Astrocyte of the cerebellum (primary cell): ENCODE results near the gene HNRNPH1.

Experiments used
- DNase-seq: peaks from one replicate; pipeline ENCODE4 v3.0.0-alpha.2; 2011; ENCODE audit warnings: low read depth
- H3K4me3 ChIP-seq: 2 replicates; pipeline ENCODE4 v1.5.1; 2011; ENCODE audit warnings: mild to moderate bottlenecking, low read depth, low read length, moderate library complexity
- CTCF ChIP-seq: IDR thresholded peaks from 2 replicates; pipeline ENCODE4 v1.5.1; 2012; ENCODE audit warnings: low read length, low read depth, moderate library complexity, mild to moderate bottlenecking; ENCODE audit errors: missing control alignments
- in situ Hi-C: cut with HindIII; loops from 2 replicates; pipeline ENCODE4 v1.10.0; 2017; ENCODE audit warnings: low sequenced_read_pairs

The HNRNPH1 gene

GRCh38 chr5:179588166-179588565, 35.3 kb downstream of the HNRNPH1 start:
- DNase-seq: no peak
- TF ChIP-seq CTCF: no peak
- H3K4me3 ChIP-seq: no peak overlapping the region
- in situ Hi-C loops: no loop called here

DNA sequence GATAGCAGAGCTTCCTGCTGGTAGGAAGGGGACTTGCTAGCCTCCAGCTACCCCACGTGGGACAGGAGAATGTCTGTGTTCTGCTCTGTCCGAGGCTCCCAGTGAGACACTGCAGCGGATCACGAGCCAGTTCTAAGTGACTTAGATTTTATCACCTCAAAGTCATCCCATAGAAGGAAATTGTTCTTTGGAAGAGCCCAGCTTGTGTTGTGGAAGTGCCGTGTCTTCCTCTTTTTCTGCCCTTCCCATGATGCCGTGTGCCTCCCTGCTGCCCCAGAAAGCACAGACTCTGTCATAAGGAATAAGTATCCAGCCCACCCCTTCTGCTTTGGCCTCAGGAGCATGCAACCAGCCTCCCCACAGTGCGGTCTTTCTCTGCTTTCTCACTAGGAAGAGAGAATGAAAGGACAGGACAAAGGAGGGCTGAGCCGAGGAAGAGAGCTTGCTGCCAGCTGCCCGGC, 37.5 kb downstream of the HNRNPH1 start:
- no peak overlapping the region for H3K4me3 ChIP-seq
- no peak for TF ChIP-seq CTCF
- in situ Hi-C loops: no loop called here
- DNase-seq: no peak

DNA sequence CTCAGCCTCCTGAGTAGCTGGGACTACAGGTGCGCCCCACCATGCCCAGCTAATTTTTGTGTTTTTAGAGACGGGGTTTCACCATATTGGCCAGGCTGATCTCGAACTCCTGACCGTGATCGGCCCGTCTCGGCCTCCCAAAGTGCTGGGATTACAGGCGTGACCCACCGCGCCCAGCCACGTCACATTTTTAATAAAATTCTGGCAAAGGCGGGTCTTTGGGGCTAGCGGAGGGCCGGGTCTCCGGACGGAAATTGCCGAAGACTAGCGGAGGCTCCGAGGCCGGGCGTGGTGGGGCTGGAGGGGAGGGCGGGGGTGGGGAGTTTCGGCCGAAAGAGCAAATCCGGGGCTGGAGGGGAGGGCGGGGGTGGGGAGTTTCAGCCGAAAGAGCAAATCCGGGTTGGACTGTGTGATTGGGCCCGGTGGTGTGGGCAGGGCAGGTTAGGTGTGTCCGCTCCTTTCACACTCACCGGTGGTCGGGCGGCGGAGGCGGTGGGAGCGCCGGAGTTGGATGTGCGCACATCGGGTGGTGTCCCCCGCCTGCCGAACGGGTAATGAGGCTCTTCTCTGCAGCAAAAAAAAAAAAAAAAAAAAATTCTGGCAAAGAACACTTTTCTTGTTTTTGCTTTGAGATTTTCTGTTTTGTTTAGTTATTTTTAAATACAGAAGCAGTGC, 46.0 kb downstream of the HNRNPH1 start:
- no peak for DNase-seq
- no peak for TF ChIP-seq CTCF
- in situ Hi-C loops: no loop called here
- H3K4me3 ChIP-seq: no peak overlapping the region

- in situ Hi-C loops: no loop called here
- H3K4me3 ChIP-seq: no peak overlapping the region
- no peak for TF ChIP-seq CTCF
- DNase-seq: no peak
Measured at GRCh38 chr5:179572386-179572785, 51.1 kb downstream of the HNRNPH1 start.

DNA sequence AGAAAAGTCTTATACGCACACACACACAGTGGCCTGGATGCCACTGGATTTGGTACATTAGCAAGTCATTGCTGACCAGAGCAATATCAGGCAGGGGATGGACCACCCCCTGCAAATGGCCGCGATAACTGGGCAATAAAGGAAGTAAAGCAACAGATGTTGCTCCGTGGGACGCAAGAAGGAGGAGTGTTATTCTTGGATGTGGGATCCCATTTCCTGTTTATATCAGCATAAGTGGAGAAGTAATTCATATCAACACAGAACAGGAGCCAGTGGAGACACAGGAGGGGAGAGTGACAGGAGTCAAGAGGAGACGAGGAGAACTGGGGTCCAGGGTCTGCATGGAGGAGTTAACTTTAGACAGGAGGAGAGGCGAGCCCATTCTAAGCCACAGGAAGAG, 54.8 kb downstream of the HNRNPH1 start:
- no peak for TF ChIP-seq CTCF
- H3K4me3 ChIP-seq: no peak overlapping the region
- DNase-seq: no peak
- in situ Hi-C loops: no loop called here

DNA sequence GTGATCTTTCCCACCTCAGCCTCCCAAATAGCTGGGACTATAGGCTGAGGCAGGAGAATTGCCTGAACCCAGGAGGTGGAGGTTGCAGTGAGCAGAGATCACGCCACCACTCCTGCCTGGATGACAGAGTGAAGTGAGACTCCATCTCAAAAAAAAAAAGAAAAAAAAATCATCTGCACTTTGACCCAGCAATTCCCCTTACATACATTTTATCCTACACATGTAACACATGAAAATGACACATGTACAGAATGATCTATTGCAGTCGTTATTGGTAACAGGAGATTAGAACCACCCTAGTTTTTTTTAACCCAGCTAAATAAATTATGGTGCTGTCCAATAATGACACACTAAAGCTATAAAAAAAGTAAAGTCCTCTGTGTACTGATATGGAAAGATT, 58.9 kb downstream of the HNRNPH1 start:
- in situ Hi-C loops: no loop called here

More for the DNA sequence above, 58.9 kb downstream of the HNRNPH1 start:
- H3K4me3 ChIP-seq: no peak overlapping the region
- DNase-seq: no peak
- TF ChIP-seq CTCF: no peak
